GM19023 (cell line): ENCODE results near the gene PLXNA3.
A peak's percentile ranks its signal among the peaks of the same experiment; 100 is the strongest.

Experiments used
- ATAC-seq: cut with Tn5 transposase; IDR thresholded peaks from one replicate; pipeline ENCODE4 v1.9.1; 2021; ENCODE audit warnings: mild to moderate bottlenecking, moderate library complexity; ENCODE audit not compliant: unreplicated experiment

Gene PLXNA3

DNA sequence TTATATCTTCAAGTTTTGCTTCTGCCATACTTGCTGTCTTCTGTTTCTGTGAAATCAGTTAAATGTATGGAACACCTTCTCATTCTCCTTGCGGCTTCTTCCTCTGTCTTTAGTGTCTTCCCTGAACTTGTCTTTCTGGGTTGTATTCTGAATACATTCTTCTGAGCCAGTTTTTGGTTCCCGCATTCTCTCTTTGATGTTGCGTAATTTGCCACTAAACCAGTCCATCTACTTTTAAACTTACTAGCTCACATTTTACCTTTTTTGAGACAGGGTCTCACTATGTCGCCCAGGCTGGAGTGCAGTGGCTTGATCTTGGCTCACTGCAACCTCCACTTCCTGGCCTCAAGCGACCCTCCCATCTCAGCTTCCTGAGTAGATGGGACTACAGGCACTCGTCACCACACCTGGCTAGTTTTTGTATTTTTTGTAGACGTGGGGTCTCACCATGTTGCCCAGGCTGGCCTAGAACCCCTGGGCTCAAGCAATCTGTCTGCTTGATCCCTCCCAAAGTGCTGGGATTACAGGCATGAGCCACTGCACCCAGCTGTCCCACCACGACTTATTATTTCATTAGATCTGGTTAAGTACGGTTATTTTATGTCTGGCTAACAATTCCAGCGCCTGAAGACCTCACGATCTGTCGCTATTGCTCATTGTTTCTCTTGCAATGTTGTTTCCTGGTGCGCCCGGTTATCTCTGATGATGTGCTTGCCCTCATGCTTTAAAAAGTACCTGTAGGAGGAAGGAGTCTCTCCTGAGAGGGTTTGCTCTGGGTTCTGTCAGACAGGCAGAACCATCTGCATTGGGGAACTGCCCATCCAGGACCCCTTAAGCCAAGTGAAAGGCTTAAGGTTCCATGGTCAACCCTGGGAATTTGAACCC lies 67.8 kb downstream of the PLXNA3 start:
- ATAC-seq = no peak

DNA sequence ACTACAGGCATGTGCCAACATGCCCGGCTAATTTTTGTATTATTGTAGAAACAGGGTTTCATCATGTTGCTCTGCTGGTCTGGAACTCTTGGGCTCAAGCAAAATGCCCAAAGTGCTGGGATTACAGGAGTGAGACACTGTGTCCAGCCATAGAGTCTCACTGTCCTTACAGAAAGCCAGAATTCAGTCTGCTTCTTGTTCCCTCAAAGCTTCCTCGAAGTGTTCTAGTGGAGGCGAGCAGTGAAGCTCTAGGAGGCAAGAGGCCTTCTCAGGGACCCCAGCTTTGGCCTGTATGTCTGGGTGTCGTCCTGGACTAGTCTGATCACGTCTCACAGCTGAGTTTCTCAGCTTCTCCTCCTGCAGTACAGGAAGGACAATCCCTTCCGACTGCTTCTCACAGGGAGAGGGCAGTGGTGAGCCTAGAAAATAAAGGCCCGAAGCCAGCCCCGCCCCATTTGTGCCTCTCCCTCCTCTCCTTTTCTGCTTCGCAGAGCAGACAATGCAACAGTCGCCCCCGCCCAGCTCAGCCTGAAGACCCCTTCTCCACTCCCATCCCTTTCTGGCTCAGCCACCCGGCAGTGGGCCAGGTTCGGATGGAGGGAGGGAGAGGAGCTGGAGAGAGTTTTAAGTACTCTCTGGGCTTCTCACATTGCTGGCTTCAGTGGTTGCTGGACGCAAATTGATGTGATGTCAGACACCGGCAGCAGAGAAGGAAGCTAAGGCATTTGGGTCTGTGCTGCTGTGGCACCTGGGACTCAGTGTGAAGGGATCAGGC lies 69.0 kb downstream of the PLXNA3 start:
- peak; percentile 76 for ATAC-seq
